GM12878 (cell line): ENCODE results near the gene ATP4B. TPM values are rescaled to one million over a fixed set of nuclear protein-coding genes. Genes with fewer than 3 reads are reported as not detected.

ENCODE experiments used
- ATAC-seq: fragments of 200-7000 bp; cut with Tn5 transposase; 3 replicates; pipeline ENCODE4 v1.9.1; 2020; ENCODE audit warnings: mild to moderate bottlenecking, moderate library complexity
- BruUV-seq: library from RNA; stranded (reverse); fragments of 400-500 nt; replicated peaks from 2 replicates; lab custom pipeline; 2021; lab: Mats Ljungman, UMichigan
- CTCF ChIA-PET: fragments of 300-600 bp; sonication (Branson Sonifier 250); formaldehyde crosslinking; extraction: SDS; loops from one replicate; lab custom pipeline; 2021; ENCODE audit warnings: inconsistent platforms; lab: Yijun Ruan, JAX
- POLR2A ChIA-PET: fragments of 350-600 bp; formaldehyde crosslinking; extraction: SDS; loops from one replicate; lab custom pipeline; 2021; ENCODE audit warnings: inconsistent platforms; lab: Charles Lee
- RAD21 ChIA-PET: fragments of 300-600 bp; sonication (Branson Sonifier 250); formaldehyde crosslinking; loops from one replicate; lab custom pipeline; 2023; ENCODE audit warnings: antibody characterized with exemption; ENCODE audit not compliant: unreplicated experiment; lab: Charles Lee
- SMC1A ChIA-PET: fragments of 300-600 bp; sonication (Branson Sonifier 250); formaldehyde crosslinking; loops from one replicate; lab custom pipeline; 2023; ENCODE audit not compliant: unreplicated experiment, uncharacterized antibody; lab: Charles Lee
- DNase-seq: peaks from one replicate; pipeline ENCODE4 v3.0.0-alpha.2; 2011; ENCODE audit warnings: low read depth, low spot score
- FAIRE-seq: peaks from 3 replicates; lab custom pipeline; 2011; peaks lifted over from hg19 to GRCh38; lab: Jason Lieb, UNC
- H2AFZ ChIP-seq: 2 replicates; pipeline ENCODE4 v1.6.0; 2011; ENCODE audit warnings: low read depth, low read length, control low read depth; ENCODE audit not compliant: control insufficient read depth
- H3K27ac ChIP-seq: 2 replicates; pipeline ENCODE4 v1.5.1; 2011; ENCODE audit warnings: control low read depth; ENCODE audit not compliant: control insufficient read depth, insufficient read depth
- H3K27me3 ChIP-seq, 2 experiments: replicated peaks in 1 of 2; 2 replicates each; pipeline versions ENCODE4 v1.6.0 to v1.6.1; 2011; ENCODE audit warnings: low read length in 1 of 2; ENCODE audit not compliant: control insufficient read depth in 2 of 2, insufficient read depth in 2 of 2
- H3K36me3 ChIP-seq, 2 experiments: 2 replicates each; pipeline ENCODE4 v1.5.1; 2011; ENCODE audit warnings: low read length in 1 of 2; ENCODE audit not compliant: control insufficient read depth in 2 of 2, insufficient read depth in 2 of 2
- H3K4me1 ChIP-seq: 2 replicates; pipeline ENCODE4 v1.6.1; 2011; ENCODE audit warnings: mild to moderate bottlenecking, low read length, moderate library complexity, mixed read lengths; ENCODE audit not compliant: control insufficient read depth, insufficient read depth
- H3K4me2 ChIP-seq: 2 replicates; pipeline ENCODE4 v1.6.0; 2011; ENCODE audit warnings: control low read depth; ENCODE audit not compliant: control insufficient read depth, insufficient read depth
- H3K4me3 ChIP-seq: fragments of 200-600 bp; sonication (generic); 2 replicates; pipeline ENCODE4 v1.5.1; 2016
- H3K79me2 ChIP-seq: 2 replicates; pipeline ENCODE4 v1.6.0; 2011; ENCODE audit warnings: low read length; ENCODE audit not compliant: control insufficient read depth, insufficient read depth
- H3K9ac ChIP-seq: 2 replicates; pipeline ENCODE4 v1.8.0; 2011; ENCODE audit warnings: low read length, control low read depth, mixed read lengths; ENCODE audit not compliant: control insufficient read depth, insufficient read depth
- H3K9me3 ChIP-seq: replicated peaks from 3 replicates; pipeline ENCODE4 v1.5.1; 2011; ENCODE audit warnings: mild to moderate bottlenecking, low read length; ENCODE audit not compliant: control insufficient read depth, insufficient read depth
- H4K20me1 ChIP-seq: 2 replicates; pipeline ENCODE4 v1.6.0; 2011; ENCODE audit not compliant: control insufficient read depth, insufficient read depth
- E4F1 ChIP-seq: fragments of 450-650 bp; IDR thresholded peaks from 2 replicates; pipeline ENCODE4 v1.6.1; 2018; ENCODE audit warnings: borderline replicate concordance, mild to moderate bottlenecking; ENCODE audit not compliant: partially characterized antibody
- EP300 ChIP-seq, 2 experiments: fragments of 150-350 bp in 1 of 2; IDR thresholded peaks; 2 replicates each; pipeline ENCODE4 v1.6.1; 2011 to 2012; ENCODE audit warnings: low read depth in 2 of 2, low read length in 2 of 2, borderline replicate concordance in 1 of 2, improper control_type of control experiment in 1 of 2, inconsistent platforms in 1 of 2; ENCODE audit not compliant: control insufficient read depth in 1 of 2
- GATAD2B ChIP-seq: fragments of 450-650 bp; conservative IDR thresholded peaks from 2 replicates; pipeline ENCODE4 v1.6.1; 2017; ENCODE audit warnings: low read depth, mild to moderate bottlenecking, moderate library complexity
- RBBP5 ChIP-seq: fragments of 200-600 bp; sonication (generic); conservative IDR thresholded peaks from 2 replicates; pipeline ENCODE4 v1.6.1; 2016
- SREBF2 ChIP-seq: IDR thresholded peaks from 2 replicates; pipeline ENCODE4 v1.6.1; 2012; ENCODE audit warnings: mild to moderate bottlenecking, low read length
- WGBS: methylation state at CpG from one replicate; pipeline ENCODE4 v1.1.6; 2016; ENCODE audit warnings: low lambda C conversion rate; ENCODE audit not compliant: insufficient replicate concordance, insufficient coverage; ENCODE audit errors: missing lambda C conversion rate; 5-methylcytosine and 5-hydroxymethylcytosine counted together
- in situ Hi-C: fragments of 300-500 bp; cut with MboI; formaldehyde crosslinking; loops from 9 replicates; pipeline ENCODE4 v1.14.3; 2018; ENCODE audit warnings: mixed read lengths
- intact Hi-C: fragments of 100-400 bp; cut with micrococcal nuclease; formaldehyde crosslinking; loops from one replicate; pipeline ENCODE4 v1.14.2; 2022; ENCODE audit not compliant: unreplicated experiment
- polyA plus RNA-seq, 11 experiments: library from polyadenylated mRNA; depleted of rRNA in 4 of 11; unstranded in 6 of 11; stranded (reverse) in 5 of 11; fragments of >200 nt; fragmentation: Nextera tagmentation in 4 of 11; fragmentation: Illumina TruSeq in 1 of 11; extraction: Ambion mirVana in 4 of 11; extraction: Trizol in 1 of 11; gene quantifications; 1 replicate in 1 of 11; 2 replicates in 10 of 11; pipeline versions ENCODE4 v1.2.1 to v1.2.3, GENCODE V29; 2011 to 2016; ENCODE audit warnings: inconsistent platforms in 2 of 11, missing spikeins in 2 of 11, low read depth in 1 of 11
- total RNA-seq, 4 experiments: library from RNA; depleted of rRNA in 3 of 4; stranded (reverse); fragments of >200 nt in 3 of 4; fragmentation: Illumina TruSeq in 1 of 4; extraction: Trizol in 1 of 4; gene quantifications; 2 replicates each; pipeline versions ENCODE4 v1.2.1 to v1.2.3, GENCODE V29; 2013 to 2021

The ATP4B gene
- total and polyA plus RNA-seq, 10 of the 15 experiments (the other 5 are each of a cell fraction or from before 2014, with no cell fraction given): 0.05 to 0.33 (median 0.20) TPM; not detected in 4

DNA sequence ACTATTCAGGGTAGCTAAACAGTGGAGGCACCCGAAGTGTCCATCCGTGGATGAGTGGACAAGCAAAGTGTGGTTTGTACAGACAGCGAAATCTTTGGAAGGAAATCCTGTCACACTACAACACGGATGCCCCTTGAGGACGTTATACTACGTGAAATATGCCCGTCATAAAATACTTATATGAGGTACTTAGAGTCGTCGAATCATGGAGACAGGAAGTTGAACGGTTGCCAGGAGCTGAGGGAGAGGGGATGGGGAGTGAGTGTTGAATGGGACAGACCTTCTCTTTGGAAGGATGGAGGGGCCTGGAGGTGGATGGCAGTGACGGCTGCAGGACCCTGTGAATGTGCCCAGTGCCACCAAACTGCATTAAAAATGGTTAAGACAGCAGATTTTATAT lies 11.6 kb downstream of the ATP4B start:
- TF ChIP-seq EP300 (IDR thresholded peaks at IDR 0.05; ENCODE audit: borderline replicate concordance in 1 of 2, control insufficient read depth in 1 of 2, low read depth in 2 of 2, low read length in 2 of 2): no peak
- no peak for TF ChIP-seq RBBP5
- no peak for TF ChIP-seq E4F1
- no peak for TF ChIP-seq GATAD2B
- TF ChIP-seq SREBF2: no peak
- TF ChIP-seq, all 136 proteins: peak for 0
- in situ Hi-C loops (no loop called here), intact Hi-C loops (no loop called here)
- no TSS peak for BruUV-seq
- no peak for DNase-seq
- Histone ChIP-seq H3K9ac (no peak overlapping the region), H3K4me1 (no peaks in the 10 kb centered on the region), H3K36me3 (peaks cover 0 to 8% of the 10 kb centered on the region in 2 experiments; a peak in 3 of 4 replicates), H3K4me2 (no peak overlapping the region), H3K9me3 (no peaks in the 10 kb centered on the region), H4K20me1 (no peaks in the 10 kb centered on the region), H3K27me3 (no peaks in the 10 kb centered on the region), H2AFZ (no peak overlapping the region), H3K79me2 (no peaks in the 10 kb centered on the region), H3K27ac (no peak overlapping the region), H3K4me3 (no peak overlapping the region)
- FAIRE-seq: no peak
- RAD21 ChIA-PET: no interaction called here
- CTCF ChIA-PET: no interaction called here
- SMC1A ChIA-PET: no interaction called here
- POLR2A ChIA-PET: interaction anchor here (0.7 kb wide), 1 partner anchor 181 kb away, joined by 4 read pairs; no protein-coding TSS in a partner anchor
- no peak for ATAC-seq
- WGBS: 75% methylated on average over 11 of the region's 11 CpGs
